K562 (cell line): ENCODE results near the gene MSRB3. TPM values are rescaled to one million over a fixed set of nuclear protein-coding genes. Genes with fewer than 3 reads are reported as not detected.

Experiments
- ATAC-seq: fragments of 200-7000 bp; cut with Tn5 transposase; 3 replicates; pipeline ENCODE4 v1.9.1; 2020; ENCODE audit warnings: moderate library complexity
- BruUV-seq: library from RNA; stranded (reverse); fragments of 400-500 nt; replicated peaks from 2 replicates; lab custom pipeline; 2021; lab: Mats Ljungman, UMichigan
- CTCF ChIA-PET: fragments of 300-600 bp; formaldehyde crosslinking; extraction: SDS; loops from one replicate; lab custom pipeline; 2021; ENCODE audit warnings: low intra/inter-chr PET ratio; lab: Yijun Ruan, JAX
- POLR2A ChIA-PET: fragments of 300-600, 350-650 bp; sonication (Branson Sonifier 250); formaldehyde crosslinking; extraction: SDS; loops from one replicate; lab custom pipeline; 2021; ENCODE audit warnings: antibody characterized with exemption, inconsistent platforms; lab: Yijun Ruan, JAX
- DNase-seq, 4 experiments: peaks; one replicate each; pipeline versions ENCODE4 v3.0.0 to v3.0.0-alpha.2; 2011 to 2018; ENCODE audit warnings: low spot score in 3 of 4, mixed read lengths in 3 of 4; ENCODE audit errors: extremely low read depth in 1 of 4
- FAIRE-seq: peaks from 2 replicates; lab custom pipeline; 2011; peaks lifted over from hg19 to GRCh38; lab: Jason Lieb, UNC
- H2AFZ ChIP-seq: 2 replicates; pipeline ENCODE4 v1.6.0; 2011; ENCODE audit warnings: low read depth, low read length, control low read depth, inconsistent platforms
- H3K27ac ChIP-seq: fragments of 200-600 bp; 3 replicates; pipeline ENCODE4 v1.8.0; 2011; ENCODE audit warnings: low read depth, mild to moderate bottlenecking, control low read depth, inconsistent platforms, low read length, moderate library complexity, mixed read lengths; ENCODE audit errors: extremely low read depth
- H3K27me3 ChIP-seq, 2 experiments: fragments of 300-600 bp in 1 of 2; 2 replicates in 1 of 2; 3 replicates in 1 of 2; pipeline versions ENCODE4 v1.6.0 to v1.8.0; 2011; ENCODE audit warnings: inconsistent platforms in 2 of 2, low read length in 2 of 2, mild to moderate bottlenecking in 1 of 2, mixed read lengths in 1 of 2, moderate library complexity in 1 of 2; ENCODE audit not compliant: control insufficient read depth in 2 of 2, insufficient read depth in 2 of 2
- H3K36me3 ChIP-seq: fragments of 300-600 bp; 3 replicates; pipeline ENCODE4 v1.8.0; 2011; ENCODE audit warnings: mild to moderate bottlenecking, low read length, inconsistent platforms; ENCODE audit not compliant: control insufficient read depth, insufficient read depth
- H3K4me1 ChIP-seq, 2 experiments: fragments of 200-600 bp in 1 of 2; replicated peaks in 1 of 2; 2 replicates in 1 of 2; 3 replicates in 1 of 2; pipeline versions ENCODE4 v1.5.1 to v1.8.0; 2011; ENCODE audit warnings: inconsistent platforms in 2 of 2, low read length in 2 of 2, mild to moderate bottlenecking in 1 of 2, mixed read lengths in 1 of 2, moderate library complexity in 1 of 2; ENCODE audit not compliant: control insufficient read depth in 2 of 2, insufficient read depth in 2 of 2
- H3K4me2 ChIP-seq: 2 replicates; pipeline ENCODE4 v1.6.1; 2011; ENCODE audit warnings: low read length, control low read depth, inconsistent platforms, mixed read lengths; ENCODE audit not compliant: insufficient read depth
- H3K4me3 ChIP-seq: fragments of 200-600 bp; sonication (generic), shearing (Covaris generic); 2 replicates; pipeline ENCODE4 v1.5.1; 2016; ENCODE audit warnings: control low read depth, inconsistent platforms
- H3K79me2 ChIP-seq: fragments of 200-600 bp; 3 replicates; pipeline ENCODE4 v1.8.0; 2011; ENCODE audit warnings: low read length, inconsistent platforms; ENCODE audit not compliant: control insufficient read depth, insufficient read depth
- H3K9ac ChIP-seq, 2 experiments: 2 replicates each; pipeline versions ENCODE4 v1.6.0 to v1.6.1; 2011; ENCODE audit warnings: low read depth in 2 of 2, low read length in 2 of 2, control low read depth in 1 of 2, inconsistent platforms in 1 of 2, mild to moderate bottlenecking in 1 of 2, mixed read lengths in 1 of 2; ENCODE audit not compliant: insufficient read depth in 1 of 2
- H3K9me1 ChIP-seq: one replicate; pipeline ENCODE4 v1.6.0; 2011; ENCODE audit warnings: inconsistent platforms, mild to moderate bottlenecking, low read length, moderate library complexity; ENCODE audit not compliant: control insufficient read depth, insufficient read depth
- H3K9me3 ChIP-seq: replicated peaks from 2 replicates; pipeline ENCODE4 v1.5.1; 2011; ENCODE audit warnings: low read depth, low read length, inconsistent platforms; ENCODE audit not compliant: control insufficient read depth, insufficient read depth
- H4K20me1 ChIP-seq: replicated peaks from 2 replicates; pipeline ENCODE4 v1.6.1; 2011; ENCODE audit warnings: low read length, inconsistent platforms, mixed read lengths; ENCODE audit not compliant: control insufficient read depth, insufficient read depth
- BRCA1 ChIP-seq, 2 experiments: fragments of 450-650 bp in 1 of 2; sonication (generic) in 1 of 2; formaldehyde crosslinking in 1 of 2; IDR thresholded peaks; 2 replicates each; pipeline versions ENCODE4 v1.5.0 to v1.6.1; 2017 to 2020; ENCODE audit warnings: mild to moderate bottlenecking in 1 of 2, missing genetic modification reagents in 1 of 2
- CBFA2T3 ChIP-seq: fragments of 450-650 bp; IDR thresholded peaks from 2 replicates; pipeline ENCODE4 v1.6.1; 2017
- CHD1 ChIP-seq: fragments of 200-600 bp; sonication (generic); IDR thresholded peaks from one replicate; pipeline ENCODE4 v1.6.1; 2012; ENCODE audit warnings: mild to moderate bottlenecking, moderate library complexity, low read length, inconsistent platforms
- CLOCK ChIP-seq: fragments of 250-450 bp; sonication (Bioruptor Pico); IDR thresholded peaks from 2 replicates; pipeline ENCODE4 v1.4.0; 2020; ENCODE audit warnings: mild to moderate bottlenecking, moderate library complexity, borderline replicate concordance
- ILF3 ChIP-seq: fragments of 450-650 bp; IDR thresholded peaks from 2 replicates; pipeline ENCODE4 v1.6.1; 2018; ENCODE audit warnings: antibody characterized with exemption, mild to moderate bottlenecking, moderate library complexity, borderline replicate concordance
- MAX ChIP-seq: sonication (generic); formaldehyde crosslinking; IDR thresholded peaks from 2 replicates; pipeline ENCODE4 v1.9.0; 2022; ENCODE audit warnings: mild to moderate bottlenecking, missing genetic modification reagents
- MECOM ChIP-seq: fragments of 250-450 bp; sonication (Bioruptor Pico); IDR thresholded peaks from 2 replicates; pipeline ENCODE4 v1.8.0; 2022; ENCODE audit warnings: inconsistent platforms
- PHTF2 ChIP-seq: fragments of 250-450 bp; sonication (Bioruptor Pico); IDR thresholded peaks from 2 replicates; pipeline ENCODE4 v1.5.0; 2021; ENCODE audit warnings: mild to moderate bottlenecking
- WGBS: fragments of 100-300 bp; shearing (Covaris generic); methylation state at CpG from one replicate; pipeline ENCODE4 v1.1.6; 2016; ENCODE audit warnings: low coverage, mixed read lengths; ENCODE audit not compliant: insufficient coverage; ENCODE audit errors: missing lambda C conversion rate; 5-methylcytosine and 5-hydroxymethylcytosine counted together
- in situ Hi-C: fragments of 300-500 bp; cut with MboI; formaldehyde crosslinking; loops from 4 replicates; pipeline ENCODE4 v1.15.0; 2018; ENCODE audit warnings: inconsistent platforms, mixed read lengths
- intact Hi-C: fragments of 100-400 bp; cut with micrococcal nuclease; formaldehyde crosslinking; loops from 2 replicates; pipeline ENCODE4 v1.14.2; 2022
- polyA plus RNA-seq, 8 experiments: library from polyadenylated mRNA; depleted of rRNA in 4 of 8; stranded (reverse) in 5 of 8; unstranded in 3 of 8; fragments of >200 nt; fragmentation: Nextera tagmentation in 2 of 8; fragmentation: Illumina TruSeq in 1 of 8; extraction: Ambion mirVana in 2 of 8; extraction: Trizol in 1 of 8; gene quantifications; 2 replicates each; pipeline versions ENCODE4 v1.2.1 to v1.2.3, GENCODE V29; 2011 to 2014; ENCODE audit warnings: inconsistent platforms in 1 of 8, missing spikeins in 1 of 8
- total RNA-seq, 7 experiments: library from RNA; depleted of rRNA in 6 of 7; stranded (reverse); fragments of >200 nt in 6 of 7; fragmentation: Illumina TruSeq in 2 of 7; extraction: Trizol in 2 of 7; gene quantifications; 2 replicates each; pipeline versions ENCODE4 v1.2.1 to v1.2.3, GENCODE V29; 2011 to 2021; ENCODE audit warnings: low replicate concordance in 1 of 7
- TF ChIP-seq, protein P1 (sequence below): fragments of 450-650 bp; IDR thresholded peaks from 2 replicates; pipeline ENCODE4 v1.6.1; 2016

Gene MSRB3
- total and polyA plus RNA-seq, 9 of the 15 experiments (the other 6 are each of a cell fraction or from before 2014, with no cell fraction given) = 0.04 TPM; not detected in 8

GRCh38 chr12:65274602-65275272, 3.7 kb upstream of the MSRB3 start:
- no peak overlapping the region for H2AFZ ChIP-seq
- WGBS = 0% methylated on average over 7 of the region's 7 CpGs
- DNase-seq = no peak
- peaks cover 0 to 14% of the 10 kb centered on the region in 2 experiments; a peak in 2 of 5 replicates for H3K4me1 ChIP-seq
- no peaks in the 10 kb centered on the region for H3K9me1 ChIP-seq
- H3K27me3 ChIP-seq = peaks cover 20 to 23% of the 10 kb centered on the region in 2 experiments
- H3K36me3 ChIP-seq = no peaks in the 10 kb centered on the region
- ATAC-seq = no peak
- no peaks in the 10 kb centered on the region for H3K79me2 ChIP-seq
- 0 out of 2 replicates have a peak, but pooled peaks cover 2% of the 10 kb centered on the region for H4K20me1 ChIP-seq
- no peaks in the 10 kb centered on the region for H3K9me3 ChIP-seq
- intact Hi-C loops (no loop called here), in situ Hi-C loops (no loop called here)
- no peak for FAIRE-seq
- H3K4me3 ChIP-seq = no peak overlapping the region
- BruUV-seq = no TSS peak
- H3K27ac ChIP-seq = no peak overlapping the region
- H3K9ac ChIP-seq = no peak overlapping the region
- no peak overlapping the region for H3K4me2 ChIP-seq
- ChIA-PET POLR2A (no interaction called here), CTCF (no interaction called here)
- TF ChIP-seq CLOCK (CRISPR knock-in tag) = no peak
- no peak for TF ChIP-seq CBFA2T3
- TF ChIP-seq BRCA1 (IDR thresholded peaks at IDR 0.05) = no peak
- no peak for TF ChIP-seq BRCA1 (CRISPR knock-in tag; IDR thresholded peaks at IDR 0.05)
- TF ChIP-seq PHTF2 (CRISPR knock-in tag) = no peak
- no peak for TF ChIP-seq ILF3
- no peak for TF ChIP-seq MAX (CRISPR knock-in tag)
- TF ChIP-seq MECOM = no peak
- TF ChIP-seq CHD1 = no peak
- TF ChIP-seq, protein P1, sequence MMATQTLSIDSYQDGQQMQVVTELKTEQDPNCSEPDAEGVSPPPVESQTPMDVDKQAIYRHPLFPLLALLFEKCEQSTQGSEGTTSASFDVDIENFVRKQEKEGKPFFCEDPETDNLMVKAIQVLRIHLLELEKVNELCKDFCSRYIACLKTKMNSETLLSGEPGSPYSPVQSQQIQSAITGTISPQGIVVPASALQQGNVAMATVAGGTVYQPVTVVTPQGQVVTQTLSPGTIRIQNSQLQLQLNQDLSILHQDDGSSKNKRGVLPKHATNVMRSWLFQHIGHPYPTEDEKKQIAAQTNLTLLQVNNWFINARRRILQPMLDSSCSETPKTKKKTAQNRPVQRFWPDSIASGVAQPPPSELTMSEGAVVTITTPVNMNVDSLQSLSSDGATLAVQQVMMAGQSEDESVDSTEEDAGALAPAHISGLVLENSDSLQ = 0 out of 2 replicates have a peak, but pooled peaks have one; percentile 14
